ENCODE data around the gene ALG3. TPM values are rescaled to one million over a fixed set of nuclear protein-coding genes. Genes with fewer than 3 reads are reported as not detected.
"Not testable (repeated sequence)": the region's sequence is repeated elsewhere in the genome, so short reads cannot be mapped to it uniquely, and the experiment has no call there.

ALG3 gene
- total RNA-seq, 1 experiment from 2014 or later, result 77.8 TPM

GRCh38 chr3:184275961-184276910 is 27.5 kb upstream of the ALG3 start, which contains the start of gene ECE2:
Gene ECE2, plus strand, starts transcription at chr3:184276022. Its CDS starts 132 bp downstream, at chr3:184276154.
- ChIA-PET CTCF (no interaction called here), POLR2A (no interaction called here)
- no peak within 1 kb of the TSS for H3K4me3 Mint-ChIP-seq (ENCODE audit: unreplicated experiment)
- no peaks in the 10 kb centered on the region for H3K4me1 Mint-ChIP-seq (ENCODE audit: insufficient read depth, unreplicated experiment)
- peaks cover 25% of the 10 kb centered on the region for H3K27me3 Mint-ChIP-seq (ENCODE audit: insufficient read depth, unreplicated experiment)
- no peaks in the 10 kb centered on the region for H3K9me3 Mint-ChIP-seq (ENCODE audit: unreplicated experiment)
- H3K27ac Mint-ChIP-seq (ENCODE audit: low read depth, unreplicated experiment), result no peak within 1 kb of the TSS
- intact Hi-C loops (cut with micrococcal nuclease), result no loop called here
- TF ChIP-seq CTCF (IDR thresholded peaks at IDR 0.05; ENCODE audit: unreplicated experiment), result no peak
- DNase-seq (ENCODE audit: unreplicated experiment), result no peak
- no TSS peak for BruUV-seq (replicated peaks)
- no peaks in the 10 kb centered on the region for H3K36me3 Mint-ChIP-seq (ENCODE audit: insufficient read depth, unreplicated experiment)

GRCh38 chr3:184275381-184275701 is 26.6 kb upstream of the ALG3 start:
- TF ChIP-seq CTCF (IDR thresholded peaks at IDR 0.05; ENCODE audit: unreplicated experiment), result no peak
- ChIA-PET CTCF (no interaction called here), POLR2A (no interaction called here)
- no peak for DNase-seq (ENCODE audit: unreplicated experiment)
- Mint-ChIP-seq H3K4me3 (ENCODE audit: unreplicated experiment) (no peak overlapping the region), H3K36me3 (ENCODE audit: insufficient read depth, unreplicated experiment) (no peaks in the 10 kb centered on the region), H3K27me3 (ENCODE audit: insufficient read depth, unreplicated experiment) (peaks cover 25% of the 10 kb centered on the region), H3K9me3 (ENCODE audit: unreplicated experiment) (no peaks in the 10 kb centered on the region), H3K4me1 (ENCODE audit: insufficient read depth, unreplicated experiment) (no peaks in the 10 kb centered on the region), H3K27ac (ENCODE audit: low read depth, unreplicated experiment) (no peak overlapping the region)
- intact Hi-C loops (cut with micrococcal nuclease), result no loop called here
- BruUV-seq (replicated peaks), result no TSS peak

GRCh38 chr3:184272269-184272668 is 23.5 kb upstream of the ALG3 start:
- CTCF ChIA-PET, result interaction anchor here (0.5 to 1.5 kb wide), 5 partner anchors 10 to 1256 kb away, joined by 3 to 5 read pairs (median 3); partner anchors contain the start of gene CAMK2N2
- peaks cover 6% of the 10 kb centered on the region for H3K36me3 Mint-ChIP-seq (ENCODE audit: insufficient read depth, unreplicated experiment)
- no peaks in the 10 kb centered on the region for H3K9me3 Mint-ChIP-seq (ENCODE audit: unreplicated experiment)
- no peak overlapping the region for H3K4me3 Mint-ChIP-seq (ENCODE audit: unreplicated experiment)
- intact Hi-C loops (cut with micrococcal nuclease), result no loop called here
- POLR2A ChIA-PET, result no interaction called here
- TF ChIP-seq CTCF (IDR thresholded peaks at IDR 0.05; ENCODE audit: unreplicated experiment), result no peak
- BruUV-seq (replicated peaks), result no TSS peak
- H3K27ac Mint-ChIP-seq (ENCODE audit: low read depth, unreplicated experiment), result no peak overlapping the region
- peaks cover 14% of the 10 kb centered on the region for H3K27me3 Mint-ChIP-seq (ENCODE audit: insufficient read depth, unreplicated experiment)
- no peaks in the 10 kb centered on the region for H3K4me1 Mint-ChIP-seq (ENCODE audit: insufficient read depth, unreplicated experiment)
- no peak for DNase-seq (ENCODE audit: unreplicated experiment)

- H3K36me3 Mint-ChIP-seq (ENCODE audit: insufficient read depth, unreplicated experiment); intact Hi-C loops (cut with micrococcal nuclease); H3K4me1 Mint-ChIP-seq (ENCODE audit: insufficient read depth, unreplicated experiment); DNase-seq (ENCODE audit: unreplicated experiment); H3K9me3 Mint-ChIP-seq (ENCODE audit: unreplicated experiment); H3K27ac Mint-ChIP-seq (ENCODE audit: low read depth, unreplicated experiment); H3K27me3 Mint-ChIP-seq (ENCODE audit: insufficient read depth, unreplicated experiment); POLR2A ChIA-PET; H3K4me3 Mint-ChIP-seq (ENCODE audit: unreplicated experiment); BruUV-seq (replicated peaks): not testable (repeated sequence)
- CTCF ChIA-PET, result interaction anchor here (0.8 to 1.8 kb wide), 2 partner anchors 17 to 53 kb away, joined by 4 read pairs; no protein-coding TSS in a partner anchor
Observed at GRCh38 chr3:184267249-184267648, 18.5 kb upstream of the ALG3 start.
